ENCODE data around the gene TBX10. TPM values are rescaled to one million over a fixed set of nuclear protein-coding genes. Genes with fewer than 3 reads are reported as not detected.

TBX10 gene
- polyA plus RNA-seq, 1 of the 3 experiments (the other 2 are of a cell fraction), result not detected

DNA sequence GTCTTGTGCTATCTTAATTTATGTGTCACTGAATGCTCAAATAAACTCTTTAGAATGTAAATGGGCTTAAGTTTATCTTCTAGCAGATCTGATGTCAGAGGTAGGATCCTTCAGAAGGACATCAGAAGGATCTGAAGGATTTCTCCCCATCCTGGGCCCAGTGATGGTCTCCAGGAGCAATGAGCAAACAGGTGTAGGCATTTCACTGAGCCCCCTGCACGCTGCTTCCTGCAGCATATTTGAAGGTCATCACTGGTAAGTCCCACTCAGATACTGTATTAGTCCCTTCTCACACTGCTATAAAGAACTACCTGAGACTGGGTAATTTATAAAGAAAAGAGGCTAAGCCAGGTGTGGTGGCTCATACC, 51.4 kb downstream of the TBX10 start:
- Histone ChIP-seq H3K79me2 (ENCODE audit: insufficient read depth) (peaks cover 23% of the 10 kb centered on the region), H2AFZ (ENCODE audit: low read depth) (no peak overlapping the region), H3K4me3 (ENCODE audit: low read depth in 2 of 2, low read length in 1 of 2) (no peak overlapping the region), H3K27me3 (ENCODE audit: insufficient read depth) (no peaks in the 10 kb centered on the region), H3K9me3 (no peaks in the 10 kb centered on the region), H3K9me2 (no peaks in the 10 kb centered on the region), H3K36me3 (replicated peaks in 1 of 2; ENCODE audit: control insufficient read depth in 1 of 2, insufficient read depth in 2 of 2, low read length in 1 of 2) (peaks cover 13 to 24% of the 10 kb centered on the region in 2 experiments), H3K27ac (ENCODE audit: low read depth in 2 of 2, low read length in 1 of 2) (no peak overlapping the region), H3K4me1 (ENCODE audit: control insufficient read depth in 1 of 2, insufficient read depth in 2 of 2, low read depth in 1 of 2, low read length in 1 of 2) (peaks cover 9 to 10% of the 10 kb centered on the region in 2 experiments; a peak in 2 of 4 replicates), H3F3A (replicated peaks; ENCODE audit: insufficient read depth) (peaks cover 11% of the 10 kb centered on the region), H3K9ac (no peak overlapping the region), H3K4me2 (no peak overlapping the region), H4K20me1 (ENCODE audit: insufficient read depth) (peaks cover 20% of the 10 kb centered on the region)
- no peak for TF ChIP-seq POLR2AphosphoS5 (IDR thresholded peaks at IDR 0.05; ENCODE audit: low read depth, low read length)
- no peak for TF ChIP-seq ELF1 (IDR thresholded peaks at IDR 0.05)
- TF ChIP-seq, protein P1, sequence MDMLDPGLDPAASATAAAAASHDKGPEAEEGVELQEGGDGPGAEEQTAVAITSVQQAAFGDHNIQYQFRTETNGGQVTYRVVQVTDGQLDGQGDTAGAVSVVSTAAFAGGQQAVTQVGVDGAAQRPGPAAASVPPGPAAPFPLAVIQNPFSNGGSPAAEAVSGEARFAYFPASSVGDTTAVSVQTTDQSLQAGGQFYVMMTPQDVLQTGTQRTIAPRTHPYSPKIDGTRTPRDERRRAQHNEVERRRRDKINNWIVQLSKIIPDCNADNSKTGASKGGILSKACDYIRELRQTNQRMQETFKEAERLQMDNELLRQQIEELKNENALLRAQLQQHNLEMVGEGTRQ (IDR thresholded peaks at IDR 0.05; ENCODE audit: borderline replicate concordance, low read depth, low read length), result no peak
- no peak for TF ChIP-seq RFX5 (IDR thresholded peaks at IDR 0.05; ENCODE audit: low read length)
- no peak for TF ChIP-seq TAF1 (IDR thresholded peaks at IDR 0.05; ENCODE audit: borderline replicate concordance, low read depth, low read length)
- TF ChIP-seq, protein P2, sequence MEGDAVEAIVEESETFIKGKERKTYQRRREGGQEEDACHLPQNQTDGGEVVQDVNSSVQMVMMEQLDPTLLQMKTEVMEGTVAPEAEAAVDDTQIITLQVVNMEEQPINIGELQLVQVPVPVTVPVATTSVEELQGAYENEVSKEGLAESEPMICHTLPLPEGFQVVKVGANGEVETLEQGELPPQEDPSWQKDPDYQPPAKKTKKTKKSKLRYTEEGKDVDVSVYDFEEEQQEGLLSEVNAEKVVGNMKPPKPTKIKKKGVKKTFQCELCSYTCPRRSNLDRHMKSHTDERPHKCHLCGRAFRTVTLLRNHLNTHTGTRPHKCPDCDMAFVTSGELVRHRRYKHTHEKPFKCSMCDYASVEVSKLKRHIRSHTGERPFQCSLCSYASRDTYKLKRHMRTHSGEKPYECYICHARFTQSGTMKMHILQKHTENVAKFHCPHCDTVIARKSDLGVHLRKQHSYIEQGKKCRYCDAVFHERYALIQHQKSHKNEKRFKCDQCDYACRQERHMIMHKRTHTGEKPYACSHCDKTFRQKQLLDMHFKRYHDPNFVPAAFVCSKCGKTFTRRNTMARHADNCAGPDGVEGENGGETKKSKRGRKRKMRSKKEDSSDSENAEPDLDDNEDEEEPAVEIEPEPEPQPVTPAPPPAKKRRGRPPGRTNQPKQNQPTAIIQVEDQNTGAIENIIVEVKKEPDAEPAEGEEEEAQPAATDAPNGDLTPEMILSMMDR (IDR thresholded peaks at IDR 0.05), result no peak
- no peak for TF ChIP-seq TCF12 (IDR thresholded peaks at IDR 0.05)
- TF ChIP-seq GABPA (IDR thresholded peaks at IDR 0.05; ENCODE audit: low read depth), result no peak
- TF ChIP-seq, protein P3, sequence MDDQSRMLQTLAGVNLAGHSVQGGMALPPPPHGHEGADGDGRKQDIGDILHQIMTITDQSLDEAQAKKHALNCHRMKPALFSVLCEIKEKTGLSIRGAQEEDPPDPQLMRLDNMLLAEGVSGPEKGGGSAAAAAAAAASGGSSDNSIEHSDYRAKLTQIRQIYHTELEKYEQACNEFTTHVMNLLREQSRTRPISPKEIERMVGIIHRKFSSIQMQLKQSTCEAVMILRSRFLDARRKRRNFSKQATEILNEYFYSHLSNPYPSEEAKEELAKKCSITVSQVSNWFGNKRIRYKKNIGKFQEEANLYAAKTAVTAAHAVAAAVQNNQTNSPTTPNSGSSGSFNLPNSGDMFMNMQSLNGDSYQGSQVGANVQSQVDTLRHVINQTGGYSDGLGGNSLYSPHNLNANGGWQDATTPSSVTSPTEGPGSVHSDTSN (IDR thresholded peaks at IDR 0.05), result no peak
- TF ChIP-seq RAD21 (IDR thresholded peaks at IDR 0.05; ENCODE audit: low read length), result no peak
- TF ChIP-seq EP300 (IDR thresholded peaks at IDR 0.05; ENCODE audit: borderline replicate concordance in 1 of 2, low read depth in 1 of 2, low read length in 1 of 2), result no peak
- TF ChIP-seq, protein P4, sequence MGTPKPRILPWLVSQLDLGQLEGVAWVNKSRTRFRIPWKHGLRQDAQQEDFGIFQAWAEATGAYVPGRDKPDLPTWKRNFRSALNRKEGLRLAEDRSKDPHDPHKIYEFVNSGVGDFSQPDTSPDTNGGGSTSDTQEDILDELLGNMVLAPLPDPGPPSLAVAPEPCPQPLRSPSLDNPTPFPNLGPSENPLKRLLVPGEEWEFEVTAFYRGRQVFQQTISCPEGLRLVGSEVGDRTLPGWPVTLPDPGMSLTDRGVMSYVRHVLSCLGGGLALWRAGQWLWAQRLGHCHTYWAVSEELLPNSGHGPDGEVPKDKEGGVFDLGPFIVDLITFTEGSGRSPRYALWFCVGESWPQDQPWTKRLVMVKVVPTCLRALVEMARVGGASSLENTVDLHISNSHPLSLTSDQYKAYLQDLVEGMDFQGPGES (IDR thresholded peaks at IDR 0.05; ENCODE audit: low read depth, low read length), result no peak
- no peak for TF ChIP-seq RCOR1 (IDR thresholded peaks at IDR 0.05; ENCODE audit: low read length)
- TF ChIP-seq, protein P5, sequence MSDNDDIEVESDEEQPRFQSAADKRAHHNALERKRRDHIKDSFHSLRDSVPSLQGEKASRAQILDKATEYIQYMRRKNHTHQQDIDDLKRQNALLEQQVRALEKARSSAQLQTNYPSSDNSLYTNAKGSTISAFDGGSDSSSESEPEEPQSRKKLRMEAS (IDR thresholded peaks at IDR 0.05; ENCODE audit: low read depth), result no peak
- no peak for TF ChIP-seq MXI1 (IDR thresholded peaks at IDR 0.05; ENCODE audit: low read depth, low read length)
- TF ChIP-seq, protein P6, sequence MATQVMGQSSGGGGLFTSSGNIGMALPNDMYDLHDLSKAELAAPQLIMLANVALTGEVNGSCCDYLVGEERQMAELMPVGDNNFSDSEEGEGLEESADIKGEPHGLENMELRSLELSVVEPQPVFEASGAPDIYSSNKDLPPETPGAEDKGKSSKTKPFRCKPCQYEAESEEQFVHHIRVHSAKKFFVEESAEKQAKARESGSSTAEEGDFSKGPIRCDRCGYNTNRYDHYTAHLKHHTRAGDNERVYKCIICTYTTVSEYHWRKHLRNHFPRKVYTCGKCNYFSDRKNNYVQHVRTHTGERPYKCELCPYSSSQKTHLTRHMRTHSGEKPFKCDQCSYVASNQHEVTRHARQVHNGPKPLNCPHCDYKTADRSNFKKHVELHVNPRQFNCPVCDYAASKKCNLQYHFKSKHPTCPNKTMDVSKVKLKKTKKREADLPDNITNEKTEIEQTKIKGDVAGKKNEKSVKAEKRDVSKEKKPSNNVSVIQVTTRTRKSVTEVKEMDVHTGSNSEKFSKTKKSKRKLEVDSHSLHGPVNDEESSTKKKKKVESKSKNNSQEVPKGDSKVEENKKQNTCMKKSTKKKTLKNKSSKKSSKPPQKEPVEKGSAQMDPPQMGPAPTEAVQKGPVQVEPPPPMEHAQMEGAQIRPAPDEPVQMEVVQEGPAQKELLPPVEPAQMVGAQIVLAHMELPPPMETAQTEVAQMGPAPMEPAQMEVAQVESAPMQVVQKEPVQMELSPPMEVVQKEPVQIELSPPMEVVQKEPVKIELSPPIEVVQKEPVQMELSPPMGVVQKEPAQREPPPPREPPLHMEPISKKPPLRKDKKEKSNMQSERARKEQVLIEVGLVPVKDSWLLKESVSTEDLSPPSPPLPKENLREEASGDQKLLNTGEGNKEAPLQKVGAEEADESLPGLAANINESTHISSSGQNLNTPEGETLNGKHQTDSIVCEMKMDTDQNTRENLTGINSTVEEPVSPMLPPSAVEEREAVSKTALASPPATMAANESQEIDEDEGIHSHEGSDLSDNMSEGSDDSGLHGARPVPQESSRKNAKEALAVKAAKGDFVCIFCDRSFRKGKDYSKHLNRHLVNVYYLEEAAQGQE (IDR thresholded peaks at IDR 0.05; ENCODE audit: low read depth, low read length), result no peak
- TF ChIP-seq FOXJ3 (CRISPR knock-in tag; IDR thresholded peaks at IDR 0.05), result no peak
- ChIA-PET CTCF (no interaction called here), POLR2A (no interaction called here)
- no peak for DNase-seq
- WGBS (ENCODE audit: low lambda C conversion rate), result 80% methylated on average over 1 of the region's 1 CpG
